Transverse colon (tissue), 4 donors: ENCODE measurements around the gene TENM4. TPM values are rescaled to one million over a fixed set of nuclear protein-coding genes. Genes with fewer than 3 reads are reported as not detected.

Experiments used
- DNase-seq: peaks from one replicate; pipeline ENCODE4 v3.0.0-alpha.2; 2019
- H3K27ac ChIP-seq, 4 donors: fragments of 200-600 bp; sonication (generic); 2 replicates each; pipeline ENCODE4 v1.5.1; 2016 to 2018; ENCODE audit warnings: inconsistent platforms in 4 of 4
- H3K27me3 ChIP-seq: fragments of 200-600 bp; sonication (generic); 2 replicates; pipeline ENCODE4 v1.5.1; 2017; ENCODE audit warnings: inconsistent platforms
- H3K36me3 ChIP-seq, 4 donors: fragments of 200-600 bp; sonication (generic); 2 replicates each; pipeline ENCODE4 v1.5.1; 2017 to 2019; ENCODE audit warnings: inconsistent platforms in 4 of 4
- H3K4me1 ChIP-seq, 4 donors: fragments of 200-600 bp; sonication (generic); 2 replicates each; pipeline ENCODE4 v1.5.1; 2017 to 2020; ENCODE audit warnings: inconsistent platforms in 4 of 4
- H3K4me3 ChIP-seq, 4 donors: fragments of 200-600 bp; sonication (generic); 1 replicate in 1 of 4; 2 replicates in 3 of 4; pipeline versions ENCODE4 v1.5.1 to v1.6.1; 2017 to 2019; ENCODE audit warnings: inconsistent platforms in 4 of 4
- H3K9me3 ChIP-seq, 2 donors: fragments of 200-600 bp; sonication (generic); 2 replicates each; pipeline ENCODE4 v1.5.1; 2017 to 2019; ENCODE audit warnings: inconsistent platforms in 2 of 2
- EP300 ChIP-seq: sonication (generic); formaldehyde crosslinking; IDR thresholded peaks from one replicate; pipeline ENCODE4 v1.6.1; 2017; ENCODE audit warnings: antibody characterized with exemption, low read depth
- POLR2A ChIP-seq: fragments of 450-650 bp; IDR thresholded peaks from one replicate; pipeline ENCODE4 v1.6.1; 2016; ENCODE audit warnings: antibody characterized with exemption, mild to moderate bottlenecking, moderate library complexity
- POLR2AphosphoS5 ChIP-seq, 3 donors: sonication (generic); formaldehyde crosslinking; IDR thresholded peaks; one replicate each; pipeline ENCODE4 v1.6.1; 2016; ENCODE audit warnings: antibody characterized with exemption in 3 of 3
- WGBS, 2 donors: methylation state at CpG; one replicate each; pipeline ENCODE4 v1.1.5; 2018; ENCODE audit warnings: low coverage in 1 of 2; 5-methylcytosine and 5-hydroxymethylcytosine counted together
- in situ Hi-C, 4 donors: fragments of 200-750 bp; cut with MboI; loops; one replicate each; pipeline versions ENCODE4 v1.15.0 to v1.15.1; 2017; ENCODE audit warnings: low sequenced_read_pairs in 3 of 4, low pct_ligation_motif_present in 1 of 4, low pct_unique_long_range_greater_than_20kb in 1 of 4
- intact Hi-C: fragments of 100-400 bp; cut with DNase I; formaldehyde crosslinking; loops from one replicate; pipeline ENCODE4 v1.15.1; 2023; ENCODE audit warnings: low total_unique reads
- total RNA-seq, 4 donors: library from RNA; depleted of rRNA; stranded (reverse); fragments of >200 nt; gene quantifications; one replicate each; pipeline ENCODE4 v1.1.0, GENCODE V29; 2016
- TF ChIP-seq, protein P1 (sequence below), 5 experiments: fragments of 200-600 bp in 3 of 5; fragments of 450-650 bp in 2 of 5; sonication (generic) in 3 of 5; IDR thresholded peaks; 1 replicate in 2 of 5; 2 replicates in 3 of 5; pipeline ENCODE4 v1.5.1; 2016 to 2017; ENCODE audit warnings: antibody characterized with exemption in 5 of 5, inconsistent platforms in 3 of 5, mild to moderate bottlenecking in 2 of 5, moderate library complexity in 1 of 5

The TENM4 gene
- total RNA-seq, 4 donors from 2014 or later: 0.14 to 0.79 (median 0.39) TPM

- Histone ChIP-seq H3K9me3 (no peaks in the 10 kb centered on the region), H3K27me3 (no peaks in the 10 kb centered on the region), H3K4me1 (peaks cover 0 to 27% (median 7%) of the 10 kb centered on the region in 4 donors), H3K36me3 (no peaks in the 10 kb centered on the region), H3K27ac (no peak overlapping the region), H3K4me3 (no peak overlapping the region)
- intact Hi-C loops: no loop called here
- no peak for DNase-seq
- 73% methylated on average over 3 of the region's 3 CpGs; no CpG with 5 or more reads in 1 of the 2 donors for WGBS, 2 donors
- TF ChIP-seq, protein P1, sequence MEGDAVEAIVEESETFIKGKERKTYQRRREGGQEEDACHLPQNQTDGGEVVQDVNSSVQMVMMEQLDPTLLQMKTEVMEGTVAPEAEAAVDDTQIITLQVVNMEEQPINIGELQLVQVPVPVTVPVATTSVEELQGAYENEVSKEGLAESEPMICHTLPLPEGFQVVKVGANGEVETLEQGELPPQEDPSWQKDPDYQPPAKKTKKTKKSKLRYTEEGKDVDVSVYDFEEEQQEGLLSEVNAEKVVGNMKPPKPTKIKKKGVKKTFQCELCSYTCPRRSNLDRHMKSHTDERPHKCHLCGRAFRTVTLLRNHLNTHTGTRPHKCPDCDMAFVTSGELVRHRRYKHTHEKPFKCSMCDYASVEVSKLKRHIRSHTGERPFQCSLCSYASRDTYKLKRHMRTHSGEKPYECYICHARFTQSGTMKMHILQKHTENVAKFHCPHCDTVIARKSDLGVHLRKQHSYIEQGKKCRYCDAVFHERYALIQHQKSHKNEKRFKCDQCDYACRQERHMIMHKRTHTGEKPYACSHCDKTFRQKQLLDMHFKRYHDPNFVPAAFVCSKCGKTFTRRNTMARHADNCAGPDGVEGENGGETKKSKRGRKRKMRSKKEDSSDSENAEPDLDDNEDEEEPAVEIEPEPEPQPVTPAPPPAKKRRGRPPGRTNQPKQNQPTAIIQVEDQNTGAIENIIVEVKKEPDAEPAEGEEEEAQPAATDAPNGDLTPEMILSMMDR (IDR thresholded peaks at IDR 0.05): no peak
- no peak for TF ChIP-seq EP300
- no peak for TF ChIP-seq POLR2AphosphoS5 (IDR thresholded peaks at IDR 0.05)
- TF ChIP-seq POLR2A: no peak
- in situ Hi-C loops: no loop called here
Measured at GRCh38 chr11:78787696-78788095, 653.1 kb downstream of the TENM4 start.

DNA sequence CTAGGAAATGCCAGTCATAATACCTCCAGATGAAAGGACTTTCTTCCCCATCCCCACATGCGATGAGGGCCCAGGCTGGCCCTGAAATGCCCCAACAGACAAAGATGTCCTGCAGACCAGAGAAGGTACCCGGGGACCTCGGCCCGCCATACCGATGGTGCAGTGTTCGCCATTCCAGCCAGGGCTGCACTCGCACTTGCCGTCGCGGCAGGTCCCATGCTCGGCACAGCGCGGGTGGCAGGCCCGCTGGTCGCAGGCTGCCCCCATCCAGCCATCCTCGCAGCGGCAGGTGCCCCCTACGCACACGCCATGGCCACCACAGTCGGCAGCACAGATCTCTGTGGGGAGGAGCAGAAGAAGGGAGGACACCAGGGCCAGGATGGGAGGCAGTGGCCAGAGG is 654.1 kb downstream of the TENM4 start:
- WGBS, 2 donors: 94% methylated on average over 20 of the region's 20 CpGs; no CpG with 5 or more reads in 1 of the 2 donors
- intact Hi-C loops (no loop called here), in situ Hi-C loops (no loop called here)
- TF ChIP-seq, protein P1 (IDR thresholded peaks at IDR 0.05): no peak
- no peak overlapping the region for H3K4me3 ChIP-seq
- H3K36me3 ChIP-seq: no peaks in the 10 kb centered on the region
- no peak overlapping the region for H3K27ac ChIP-seq
- peaks cover 0 to 27% (median 7%) of the 10 kb centered on the region in 4 donors for H3K4me1 ChIP-seq
- DNase-seq: no peak
- no peaks in the 10 kb centered on the region for H3K27me3 ChIP-seq
- H3K9me3 ChIP-seq: no peaks in the 10 kb centered on the region

DNA sequence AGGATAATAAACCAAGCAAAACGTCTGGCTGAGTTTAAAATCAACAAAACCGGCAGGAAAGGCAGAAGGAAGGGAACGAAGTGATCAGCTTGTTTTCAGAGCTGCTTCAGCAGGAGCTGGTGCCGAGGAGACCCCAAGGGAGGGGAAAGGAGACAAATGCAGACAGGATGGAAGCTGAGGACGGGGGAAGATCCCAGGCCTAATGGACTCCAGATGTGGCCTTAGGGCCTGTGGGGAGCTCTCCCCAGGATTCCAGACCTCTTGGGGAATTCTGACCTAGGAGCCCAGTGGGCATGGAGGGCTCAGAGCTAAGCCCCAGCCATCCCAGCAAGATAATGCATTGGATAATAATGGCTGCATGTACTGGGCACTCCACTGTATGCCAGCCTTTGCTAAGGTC is 654.7 kb downstream of the TENM4 start:
- H3K27me3 ChIP-seq: no peaks in the 10 kb centered on the region
- peaks cover 0 to 33% (median 11%) of the 10 kb centered on the region in 4 donors for H3K4me1 ChIP-seq
- in situ Hi-C loops: no loop called here
- WGBS, 2 donors: 36 to 37% methylated on average over 2 to 5 of the region's 5 CpGs
- DNase-seq: no peak
- no peak overlapping the region for H3K4me3 ChIP-seq
- intact Hi-C loops: no loop called here
- no peaks in the 10 kb centered on the region for H3K36me3 ChIP-seq
- H3K9me3 ChIP-seq: no peaks in the 10 kb centered on the region
- no peak overlapping the region for H3K27ac ChIP-seq
- TF ChIP-seq EP300 (no peak), POLR2AphosphoS5 (IDR thresholded peaks at IDR 0.05) (no peak), POLR2A (no peak)
- TF ChIP-seq, protein P1 (IDR thresholded peaks at IDR 0.05): no peak

DNA sequence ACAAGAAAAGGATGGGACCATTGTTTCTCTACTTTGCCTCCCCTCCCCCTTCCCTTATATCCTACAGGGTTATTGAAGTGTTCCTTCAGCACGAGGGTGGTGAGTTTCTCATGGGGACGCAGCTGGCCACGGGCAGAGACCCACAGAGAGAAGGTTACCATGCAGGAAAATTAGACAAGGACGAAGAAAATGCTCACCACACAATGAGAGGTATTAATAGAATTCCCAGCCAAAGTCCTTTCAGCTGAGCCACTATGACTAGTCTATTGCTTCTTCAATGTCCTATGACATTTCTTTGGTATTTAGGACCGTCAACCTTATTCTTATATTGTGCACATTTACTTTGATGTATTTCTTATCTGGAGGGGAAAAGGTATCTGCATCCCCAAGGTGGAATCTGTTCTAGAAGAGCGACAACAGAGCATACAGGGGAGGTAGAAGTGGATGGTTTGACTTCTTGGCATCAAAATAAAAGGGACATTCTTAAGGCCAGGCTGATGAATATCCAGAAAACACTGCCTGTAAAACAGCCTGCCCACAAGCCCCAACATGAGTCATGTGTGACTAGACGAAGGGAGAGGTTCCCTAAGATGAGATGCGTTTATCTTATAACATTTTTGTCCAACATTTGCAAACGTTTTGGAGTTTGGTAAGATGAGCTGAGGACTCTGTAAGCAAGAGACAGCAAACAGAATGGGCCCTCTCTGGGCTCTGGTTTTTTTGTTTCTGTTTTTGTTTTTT is 656.3 kb downstream of the TENM4 start:
- TF ChIP-seq EP300: no peak
- no peak for TF ChIP-seq POLR2AphosphoS5 (IDR thresholded peaks at IDR 0.05)
- TF ChIP-seq, protein P1 (IDR thresholded peaks at IDR 0.05): no peak
- no peak for TF ChIP-seq POLR2A
- Histone ChIP-seq H3K4me3 (no peak overlapping the region), H3K36me3 (no peaks in the 10 kb centered on the region), H3K27ac (no peak overlapping the region), H3K4me1 (peaks cover 0 to 36% (median 13%) of the 10 kb centered on the region in 4 donors), H3K9me3 (no peaks in the 10 kb centered on the region), H3K27me3 (no peaks in the 10 kb centered on the region)
- intact Hi-C loops: no loop called here
- in situ Hi-C loops: no loop called here
- DNase-seq: no peak
- WGBS, 2 donors: 42 to 63% methylated on average over 5 to 9 of the region's 9 CpGs
